Measurements from ENCODE around the gene ATP5F1D.
A peak's percentile ranks its signal among the peaks of the same experiment; 100 is the strongest.

ATP5F1D gene

GRCh38 chr19:1231729-1232637 lies 9.6 kb upstream of the ATP5F1D start:
- no peak for DNase-seq

GRCh38 chr19:1232652-1233072 lies 8.9 kb upstream of the ATP5F1D start:
- no peak for DNase-seq

- DNase-seq = no peak
Observed at GRCh38 chr19:1233115-1233667, 8.4 kb upstream of the ATP5F1D start.

- no peak for DNase-seq
Observed at GRCh38 chr19:1234051-1234954, 7.2 kb upstream of the ATP5F1D start.

GRCh38 chr19:1234955-1235380 lies 6.6 kb upstream of the ATP5F1D start:
- DNase-seq = no peak

- peak in 1 of 56 donors; percentile 37 for DNase-seq
Observed at GRCh38 chr19:1235625-1236538, 5.7 kb upstream of the ATP5F1D start.

GRCh38 chr19:1236576-1236975 lies 5.0 kb upstream of the ATP5F1D start:
- peak in 19 of 56 donors; percentile 18 to 51 (median 35) for DNase-seq

GRCh38 chr19:1237027-1237659 lies 4.4 kb upstream of the ATP5F1D start:
- peak in 22 of 56 donors; percentile 13 to 60 (median 31) for DNase-seq

- peak in 28 of 56 donors; percentile 17 to 79 (median 42) for DNase-seq
Observed at GRCh38 chr19:1237754-1238368, 3.7 kb upstream of the ATP5F1D start, which contains the start of gene CBARP. Gene CBARP (minus strand): TSS chr19:1238005. CDS start chr19:1236100, 1,905 bp downstream.

- peak in 10 of 56 donors; percentile 14 to 53 (median 34) for DNase-seq
Observed at GRCh38 chr19:1238369-1239303, 2.9 kb upstream of the ATP5F1D start.

GRCh38 chr19:1239420-1239795 lies 2.1 kb upstream of the ATP5F1D start:
- DNase-seq = peak in 1 of 56 donors; percentile 39

- peak in 55 of 56 donors; percentile 42 to 94 (median 77) for DNase-seq
Observed at GRCh38 chr19:1239796-1240737, 1.5 kb upstream of the ATP5F1D start.

- no peak for DNase-seq
Observed at GRCh38 chr19:1240925-1241324, 626 bp upstream of the ATP5F1D start.

- DNase-seq = peak in 54 of 56 donors; percentile 19 to 92 (median 75)
Observed at GRCh38 chr19:1243768-1244692, 2.5 kb downstream of the ATP5F1D start.

GRCh38 chr19:1244693-1245451 lies 3.3 kb downstream of the ATP5F1D start:
- peak in 16 of 56 donors; percentile 20 to 75 (median 38) for DNase-seq

Data from amygdala (tissue), 56 donors.